Endothelial cell of umbilical vein (primary cell): ENCODE results near the gene PPP2R2C. TPM values are rescaled to one million over a fixed set of nuclear protein-coding genes. Genes with fewer than 3 reads are reported as not detected.

Source experiments
- BruUV-seq: library from RNA; stranded (reverse); fragments of 400-500 nt; replicated peaks from 2 replicates; lab custom pipeline; 2021; lab: Mats Ljungman, UMichigan
- CTCF ChIA-PET: fragments of 300-600, 350-600 bp; sonication (Branson Sonifier 250); formaldehyde crosslinking; loops from one replicate; lab custom pipeline; 2021; ENCODE audit warnings: antibody characterized with exemption, inconsistent platforms; lab: Charles Lee
- POLR2A ChIA-PET: fragments of 300-600, 350-600 bp; sonication (Branson Sonifier 250); formaldehyde crosslinking; loops from one replicate; lab custom pipeline; 2021; ENCODE audit warnings: antibody characterized with exemption, inconsistent platforms; lab: Charles Lee
- DNase-seq: peaks from one replicate; pipeline ENCODE4 v3.0.0-alpha.2; 2011; ENCODE audit warnings: low read depth, low spot score
- FAIRE-seq: peaks from 2 replicates; lab custom pipeline; 2011; peaks lifted over from hg19 to GRCh38; lab: Jason Lieb, UNC
- H2AFZ ChIP-seq: 2 replicates; pipeline ENCODE4 v1.6.0; 2012; ENCODE audit warnings: low read depth, low read length, control low read depth, inconsistent platforms
- H3K27ac ChIP-seq: 2 replicates; pipeline ENCODE4 v1.5.1; 2011; ENCODE audit warnings: low read depth, mild to moderate bottlenecking, control low read depth, low read length, moderate library complexity; ENCODE audit not compliant: insufficient read depth
- H3K27me3 ChIP-seq, 2 experiments: 2 replicates each; pipeline versions ENCODE4 v1.6.0 to v1.6.1; 2011; ENCODE audit warnings: low read length in 2 of 2, mixed read lengths in 1 of 2; ENCODE audit not compliant: control insufficient read depth in 2 of 2, insufficient read depth in 2 of 2
- H3K36me3 ChIP-seq, 2 experiments: 2 replicates in 1 of 2; 3 replicates in 1 of 2; pipeline ENCODE4 v1.5.1; 2011; ENCODE audit warnings: low read length in 2 of 2, mild to moderate bottlenecking in 1 of 2, moderate library complexity in 1 of 2; ENCODE audit not compliant: control insufficient read depth in 2 of 2, insufficient read depth in 2 of 2; ENCODE audit errors: extremely low read depth in 1 of 2
- H3K4me1 ChIP-seq: 3 replicates; pipeline ENCODE4 v1.5.1; 2011; ENCODE audit warnings: mild to moderate bottlenecking, low read length; ENCODE audit not compliant: control insufficient read depth, insufficient read depth; ENCODE audit errors: extremely low read depth
- H3K4me2 ChIP-seq: 2 replicates; pipeline ENCODE4 v1.6.1; 2011; ENCODE audit warnings: low read length, control low read depth, mixed read lengths; ENCODE audit not compliant: insufficient read depth
- H3K4me3 ChIP-seq, 3 experiments: fragments of 200-600 bp in 1 of 3; sonication (generic), shearing (Covaris generic) in 1 of 3; replicated peaks in 1 of 3; 2 replicates each; pipeline ENCODE4 v1.5.1; 2011 to 2016; ENCODE audit warnings: control low read depth in 3 of 3, low read length in 3 of 3, mild to moderate bottlenecking in 2 of 3, inconsistent platforms in 1 of 3, low read depth in 1 of 3, moderate library complexity in 1 of 3; ENCODE audit not compliant: insufficient read depth in 1 of 3
- H3K79me2 ChIP-seq: 2 replicates; pipeline ENCODE4 v1.6.0; 2012; ENCODE audit warnings: low read length, inconsistent platforms; ENCODE audit not compliant: control insufficient read depth, insufficient read depth
- H3K9ac ChIP-seq: replicated peaks from 2 replicates; pipeline ENCODE3; 2011; ENCODE audit warnings: low read length, control low read depth; ENCODE audit not compliant: insufficient read depth; ENCODE audit errors: extremely low read depth
- H3K9me1 ChIP-seq: replicated peaks from 3 replicates; pipeline ENCODE4 v1.6.0; 2011; ENCODE audit warnings: mild to moderate bottlenecking, low read length; ENCODE audit not compliant: control insufficient read depth, insufficient read depth; ENCODE audit errors: extremely low read depth
- H3K9me3 ChIP-seq: replicated peaks from 2 replicates; pipeline ENCODE4 v1.5.1; 2012; ENCODE audit warnings: low read length, inconsistent platforms; ENCODE audit not compliant: control insufficient read depth, insufficient read depth
- H4K20me1 ChIP-seq: replicated peaks from 2 replicates; pipeline ENCODE3; 2011; ENCODE audit warnings: mild to moderate bottlenecking, low read length; ENCODE audit not compliant: control insufficient read depth, insufficient read depth; ENCODE audit errors: extremely low read depth
- EZH2 ChIP-seq: IDR thresholded peaks from 2 replicates; pipeline ENCODE4 v1.6.1; 2012; ENCODE audit warnings: borderline replicate concordance, low read depth, mild to moderate bottlenecking, moderate library complexity, low read length, inconsistent platforms; ENCODE audit not compliant: severe bottlenecking
- FOS ChIP-seq: IDR thresholded peaks from 2 replicates; pipeline ENCODE4 v1.6.1; 2011; ENCODE audit warnings: mild to moderate bottlenecking, low read length, moderate library complexity, borderline replicate concordance; ENCODE audit not compliant: insufficient read depth
- GATA2 ChIP-seq: IDR thresholded peaks from 2 replicates; pipeline ENCODE4 v1.7.0; 2011; ENCODE audit warnings: low read depth, mild to moderate bottlenecking, moderate library complexity, mixed read lengths, low read length; ENCODE audit not compliant: insufficient read length, insufficient read depth
- JUN ChIP-seq: IDR thresholded peaks from 2 replicates; pipeline ENCODE4 v1.6.1; 2011; ENCODE audit warnings: borderline replicate concordance, low read depth; ENCODE audit not compliant: insufficient read length, insufficient read depth
- MYC ChIP-seq: IDR thresholded peaks from one replicate; pipeline ENCODE4 v1.6.1; 2011; ENCODE audit warnings: mild to moderate bottlenecking, low read depth, low read length
- POLR2A ChIP-seq: IDR thresholded peaks from 2 replicates; pipeline ENCODE4 v1.6.1; 2012; ENCODE audit warnings: low read depth, mild to moderate bottlenecking, control low read depth, low read length
- POLR2AphosphoS5 ChIP-seq: IDR thresholded peaks from 2 replicates; pipeline ENCODE4 v1.6.1; 2012; ENCODE audit warnings: low read depth, mild to moderate bottlenecking, control low read depth, low read length, moderate library complexity; ENCODE audit not compliant: insufficient read depth
- dilution Hi-C: fragments of 300-500 bp; cut with MboI; formaldehyde crosslinking; loops from one replicate; pipeline ENCODE4 v1.15.0; 2019; ENCODE audit warnings: low sequenced_read_pairs; ENCODE audit not compliant: extremely low pct_ligation_motif_present
- intact Hi-C: fragments of 100-400 bp; cut with micrococcal nuclease; formaldehyde crosslinking; loops from one replicate; pipeline ENCODE4 v1.10.0; 2022
- polyA plus RNA-seq, 4 experiments: library from polyadenylated mRNA; depleted of rRNA in 3 of 4; stranded (reverse) in 3 of 4; unstranded in 1 of 4; fragments of >200 nt; gene quantifications; 2 replicates each; pipeline versions ENCODE4 v1.2.1 to v1.2.3, GENCODE V29; 2011 to 2012; ENCODE audit warnings: missing spikeins in 1 of 4
- total RNA-seq: library from RNA; stranded (reverse); gene quantifications from 2 replicates; pipeline ENCODE4 v1.2.3, GENCODE V29; 2021
- TF ChIP-seq, protein P1 (sequence below), 2 donors: IDR thresholded peaks; 1 replicate in 1 of 2; 2 replicates in 1 of 2; pipeline ENCODE4 v1.5.1; 2011; ENCODE audit warnings: low read length in 2 of 2, mild to moderate bottlenecking in 2 of 2, moderate library complexity in 2 of 2, control low read depth in 1 of 2, inconsistent platforms in 1 of 2, low read depth in 1 of 2; ENCODE audit not compliant: insufficient read depth in 1 of 2; ENCODE audit errors: extremely low read depth in 1 of 2
- TF ChIP-seq, protein P2 (sequence below): IDR thresholded peaks from 2 replicates; pipeline ENCODE4 v1.6.1; 2011; ENCODE audit not compliant: insufficient read depth, insufficient read length

The PPP2R2C gene
- total and polyA plus RNA-seq, 2 donors (not counting 3 experiments of a cell fraction or from before 2014, with no cell fraction given): 0.03 to 0.09 TPM

DNA sequence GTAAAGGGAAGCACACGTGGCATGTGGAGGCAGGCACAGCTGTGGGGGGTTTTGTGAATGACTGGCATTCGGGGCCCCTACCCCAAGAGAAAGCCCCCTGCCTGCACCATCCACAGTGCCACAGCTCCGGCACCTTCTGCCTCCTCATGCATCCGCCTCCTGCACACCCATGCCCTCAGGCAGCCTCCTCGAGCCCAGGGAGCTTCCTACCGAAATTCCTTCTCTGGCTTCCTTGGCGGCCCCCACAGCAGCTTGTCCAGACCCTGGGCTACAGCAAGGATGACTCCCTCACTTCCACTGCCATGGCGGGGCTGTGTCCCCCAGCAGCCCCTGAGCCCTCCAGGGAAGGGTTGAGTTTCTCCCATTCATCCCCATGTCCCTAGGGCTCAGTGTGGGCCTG lies 102.9 kb downstream of the PPP2R2C start:
- H3K9me1 ChIP-seq: no peaks in the 10 kb centered on the region
- FAIRE-seq (no peak), DNase-seq (no peak)
- H3K4me2 ChIP-seq: no peak overlapping the region
- no peaks in the 10 kb centered on the region for H3K36me3 ChIP-seq
- no peak overlapping the region for H3K9ac ChIP-seq
- no peaks in the 10 kb centered on the region for H4K20me1 ChIP-seq
- no peak overlapping the region for H3K27ac ChIP-seq
- no peaks in the 10 kb centered on the region for H3K4me1 ChIP-seq
- dilution Hi-C loops: no loop called here
- H3K79me2 ChIP-seq: no peaks in the 10 kb centered on the region
- ChIA-PET POLR2A (no interaction called here), CTCF (no interaction called here)
- no peak overlapping the region for H3K4me3 ChIP-seq
- TF ChIP-seq, protein P1, sequence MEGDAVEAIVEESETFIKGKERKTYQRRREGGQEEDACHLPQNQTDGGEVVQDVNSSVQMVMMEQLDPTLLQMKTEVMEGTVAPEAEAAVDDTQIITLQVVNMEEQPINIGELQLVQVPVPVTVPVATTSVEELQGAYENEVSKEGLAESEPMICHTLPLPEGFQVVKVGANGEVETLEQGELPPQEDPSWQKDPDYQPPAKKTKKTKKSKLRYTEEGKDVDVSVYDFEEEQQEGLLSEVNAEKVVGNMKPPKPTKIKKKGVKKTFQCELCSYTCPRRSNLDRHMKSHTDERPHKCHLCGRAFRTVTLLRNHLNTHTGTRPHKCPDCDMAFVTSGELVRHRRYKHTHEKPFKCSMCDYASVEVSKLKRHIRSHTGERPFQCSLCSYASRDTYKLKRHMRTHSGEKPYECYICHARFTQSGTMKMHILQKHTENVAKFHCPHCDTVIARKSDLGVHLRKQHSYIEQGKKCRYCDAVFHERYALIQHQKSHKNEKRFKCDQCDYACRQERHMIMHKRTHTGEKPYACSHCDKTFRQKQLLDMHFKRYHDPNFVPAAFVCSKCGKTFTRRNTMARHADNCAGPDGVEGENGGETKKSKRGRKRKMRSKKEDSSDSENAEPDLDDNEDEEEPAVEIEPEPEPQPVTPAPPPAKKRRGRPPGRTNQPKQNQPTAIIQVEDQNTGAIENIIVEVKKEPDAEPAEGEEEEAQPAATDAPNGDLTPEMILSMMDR (IDR thresholded peaks at IDR 0.05; ENCODE audit: extremely low read depth in 1 of 2, insufficient read depth in 1 of 2, low read depth in 1 of 2, low read length in 2 of 2): no peak
- TF ChIP-seq MYC: no peak
- no peak for TF ChIP-seq EZH2
- no peak for TF ChIP-seq POLR2AphosphoS5
- TF ChIP-seq, protein P2, sequence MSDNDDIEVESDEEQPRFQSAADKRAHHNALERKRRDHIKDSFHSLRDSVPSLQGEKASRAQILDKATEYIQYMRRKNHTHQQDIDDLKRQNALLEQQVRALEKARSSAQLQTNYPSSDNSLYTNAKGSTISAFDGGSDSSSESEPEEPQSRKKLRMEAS: no peak
- intact Hi-C loops: no loop called here
- H2AFZ ChIP-seq: no peak overlapping the region
- no TSS peak for BruUV-seq
- H3K9me3 ChIP-seq: no peaks in the 10 kb centered on the region
- H3K27me3 ChIP-seq: no peaks in the 10 kb centered on the region

DNA sequence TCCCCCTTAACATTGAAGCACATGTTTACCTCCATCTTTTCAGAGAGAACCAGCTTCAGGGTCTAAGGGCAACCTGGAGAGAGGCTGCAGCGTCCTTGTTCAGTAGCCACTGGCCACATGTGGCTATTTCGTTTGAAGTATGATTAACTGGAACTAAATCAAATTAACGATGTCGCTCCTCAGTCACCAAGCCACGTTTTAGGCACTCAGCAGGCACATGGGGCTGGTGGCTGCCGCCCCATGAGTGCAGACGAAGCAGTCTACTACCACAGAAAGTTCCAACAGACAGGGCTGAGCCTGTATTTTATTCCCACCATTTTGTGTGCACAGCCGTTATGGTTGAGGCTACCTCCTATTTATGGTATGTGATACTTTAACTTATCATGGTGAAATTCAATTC lies 103.4 kb downstream of the PPP2R2C start:
- Histone ChIP-seq H3K9ac (no peak overlapping the region), H3K9me3 (no peaks in the 10 kb centered on the region), H3K27me3 (no peaks in the 10 kb centered on the region), H3K9me1 (no peaks in the 10 kb centered on the region), H3K4me2 (no peak overlapping the region), H3K79me2 (no peaks in the 10 kb centered on the region), H3K36me3 (no peaks in the 10 kb centered on the region), H4K20me1 (no peaks in the 10 kb centered on the region), H2AFZ (no peak overlapping the region), H3K4me1 (no peaks in the 10 kb centered on the region), H3K27ac (no peak overlapping the region), H3K4me3 (no peak overlapping the region)
- intact Hi-C loops (no loop called here), dilution Hi-C loops (no loop called here)
- no peak for FAIRE-seq
- DNase-seq: no peak
- TF ChIP-seq POLR2A (no peak), GATA2 (no peak), POLR2AphosphoS5 (no peak), JUN (no peak), EZH2 (no peak), FOS (no peak), MYC (no peak)
- TF ChIP-seq, protein P2: no peak
- TF ChIP-seq, protein P1 (IDR thresholded peaks at IDR 0.05; ENCODE audit: extremely low read depth in 1 of 2, insufficient read depth in 1 of 2, low read depth in 1 of 2, low read length in 2 of 2): no peak
- CTCF ChIA-PET: no interaction called here
- POLR2A ChIA-PET: no interaction called here
- no TSS peak for BruUV-seq
